GM12878 (cell line): ENCODE measurements around the gene DFFA. TPM values are rescaled to one million over a fixed set of nuclear protein-coding genes. Genes with fewer than 3 reads are reported as not detected.

Experiments used
- BCLAF1 ChIP-seq: fragments of 450-650 bp; IDR thresholded peaks from 2 replicates; pipeline ENCODE4 v1.6.1; 2017; ENCODE audit warnings: antibody characterized with exemption, mild to moderate bottlenecking, moderate library complexity
- CUX1 ChIP-seq: IDR thresholded peaks from 2 replicates; pipeline ENCODE4 v1.6.1; 2012; ENCODE audit warnings: improper control_type of control experiment, low read depth, low read length; ENCODE audit not compliant: insufficient replicate concordance
- IRF5 ChIP-seq: fragments of 450-650 bp; IDR thresholded peaks from 2 replicates; pipeline ENCODE4 v1.6.1; 2017; ENCODE audit warnings: borderline replicate concordance
- MLLT1 ChIP-seq: fragments of 450-650 bp; IDR thresholded peaks from 2 replicates; pipeline ENCODE4 v1.6.1; 2016; ENCODE audit warnings: mild to moderate bottlenecking
- NFIC ChIP-seq: IDR thresholded peaks from 2 replicates; pipeline ENCODE4 v1.6.1; 2012; ENCODE audit warnings: low read depth, mild to moderate bottlenecking, inconsistent platforms, low read length, moderate library complexity
- NFYB ChIP-seq: IDR thresholded peaks from 2 replicates; pipeline ENCODE4 v1.6.1; 2011; ENCODE audit warnings: low read depth, mild to moderate bottlenecking, low read length, improper control_type of control experiment, moderate library complexity; ENCODE audit not compliant: insufficient read depth
- NR2C1 ChIP-seq: fragments of 450-650 bp; IDR thresholded peaks from 2 replicates; pipeline ENCODE4 v1.6.1; 2017; ENCODE audit warnings: antibody characterized with exemption, mild to moderate bottlenecking, moderate library complexity
- SREBF1 ChIP-seq: IDR thresholded peaks from 2 replicates; pipeline ENCODE4 v1.6.1; 2012; ENCODE audit warnings: mild to moderate bottlenecking, low read length
- TARDBP ChIP-seq: IDR thresholded peaks from 2 replicates; pipeline ENCODE4 v1.6.1; 2016; ENCODE audit warnings: borderline replicate concordance
- TCF7 ChIP-seq: IDR thresholded peaks from 2 replicates; pipeline ENCODE4 v1.6.1; 2014; ENCODE audit warnings: antibody characterized with exemption, borderline replicate concordance
- ZBED1 ChIP-seq: IDR thresholded peaks from 2 replicates; pipeline ENCODE4 v1.6.1; 2016; ENCODE audit warnings: borderline replicate concordance
- ZNF384 ChIP-seq: IDR thresholded peaks from 2 replicates; pipeline ENCODE4 v1.6.1; 2012; ENCODE audit warnings: low read depth, mild to moderate bottlenecking, low read length, improper control_type of control experiment, borderline replicate concordance
- ZNF592 ChIP-seq: fragments of 450-650 bp; IDR thresholded peaks from 2 replicates; pipeline ENCODE4 v1.6.1; 2017; ENCODE audit warnings: mild to moderate bottlenecking, moderate library complexity
- ZSCAN29 ChIP-seq: fragments of 450-650 bp; IDR thresholded peaks from 2 replicates; pipeline ENCODE4 v1.6.1; 2017; ENCODE audit warnings: mild to moderate bottlenecking, moderate library complexity
- polyA plus RNA-seq, 11 experiments: library from polyadenylated mRNA; depleted of rRNA in 4 of 11; unstranded in 6 of 11; stranded (reverse) in 5 of 11; fragments of >200 nt; fragmentation: Nextera tagmentation in 4 of 11; fragmentation: Illumina TruSeq in 1 of 11; extraction: Ambion mirVana in 4 of 11; extraction: Trizol in 1 of 11; gene quantifications; 1 replicate in 1 of 11; 2 replicates in 10 of 11; pipeline versions ENCODE4 v1.2.1 to v1.2.3, GENCODE V29; 2011 to 2016; ENCODE audit warnings: inconsistent platforms in 2 of 11, missing spikeins in 2 of 11, low read depth in 1 of 11
- total RNA-seq, 4 experiments: library from RNA; depleted of rRNA in 3 of 4; stranded (reverse); fragments of >200 nt in 3 of 4; fragmentation: Illumina TruSeq in 1 of 4; extraction: Trizol in 1 of 4; gene quantifications; 2 replicates each; pipeline versions ENCODE4 v1.2.1 to v1.2.3, GENCODE V29; 2013 to 2021

Gene DFFA
- total and polyA plus RNA-seq, 10 of the 15 experiments (the other 5 are each of a cell fraction or from before 2014, with no cell fraction given), result 37.4 to 83.8 (median 52.4) TPM

GRCh38 chr1:10494754-10495474 is 22.6 kb upstream of the DFFA start (continued):
- TF ChIP-seq ZSCAN29 (no peak), NFIC (no peak), BCLAF1 (no peak), TCF7 (no peak), NR2C1 (peak; percentile 87), ZNF592 (no peak; the same call in 1 of the 2 replicates), MLLT1 (0 out of 2 replicates have a peak, but pooled peaks have one; percentile 24), NFYB (no peak), IRF5 (no peak), ZBED1 (no peak), ZNF384 (no peak), TARDBP (no peak), CUX1 (no peak), SREBF1 (no peak)
